ENCODE data around the gene NUP210L.
A peak's percentile ranks its signal among the peaks of the same experiment; 100 is the strongest.

DNA sequence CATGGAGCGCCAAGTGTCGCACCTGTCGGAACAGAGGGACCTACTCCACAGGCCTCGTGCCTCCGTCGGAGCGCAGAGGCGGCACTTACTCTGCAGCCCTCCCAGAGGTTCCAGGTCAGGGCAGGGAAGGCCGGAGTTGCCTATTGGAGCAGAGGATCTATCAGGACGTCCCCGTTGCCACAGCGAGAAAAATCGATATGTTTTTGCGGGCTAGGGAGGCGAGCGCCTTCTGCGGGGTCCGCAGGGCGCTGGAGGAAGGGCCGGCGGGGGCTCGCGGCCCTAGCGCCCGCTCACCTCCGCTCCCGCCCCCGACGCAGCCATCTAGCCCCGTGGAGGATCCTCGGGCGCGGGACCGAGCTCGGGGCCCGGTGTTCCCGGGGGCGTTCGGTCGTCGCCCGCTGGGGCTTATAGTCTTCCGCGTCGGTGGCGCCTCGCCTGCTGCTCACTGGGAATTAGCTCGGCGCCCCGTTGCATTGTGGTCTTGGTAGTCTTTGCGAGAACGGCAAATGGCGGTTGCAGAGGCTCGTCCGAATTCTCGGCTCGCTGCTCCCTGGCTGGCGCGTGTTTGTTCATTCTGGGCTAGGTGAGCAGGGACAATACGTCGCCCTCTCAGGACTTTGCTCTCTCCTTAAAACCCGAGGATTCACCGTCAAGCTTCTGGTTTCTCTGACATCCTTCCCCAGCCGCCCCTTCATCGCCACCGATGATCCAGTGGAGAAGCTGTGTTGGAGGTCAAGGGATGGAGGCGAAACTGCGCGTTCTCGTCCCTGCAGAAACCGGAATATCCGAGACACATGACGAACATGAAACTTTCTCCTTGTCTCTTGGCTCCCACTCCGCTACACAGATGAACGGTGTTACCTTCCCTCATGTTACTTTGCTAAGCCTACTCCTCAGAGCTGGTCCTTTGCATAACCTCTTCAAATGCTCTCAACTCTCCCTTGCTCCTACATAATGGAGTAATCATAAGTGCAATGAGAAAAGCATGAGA lies 177.3 kb downstream of the NUP210L start, which contains the start of gene JTB:
- TF ChIP-seq POLR2AphosphoS5 (IDR thresholded peaks at IDR 0.05): peak; percentile 82 to 96 (median 95)
- TF ChIP-seq, protein P1, sequence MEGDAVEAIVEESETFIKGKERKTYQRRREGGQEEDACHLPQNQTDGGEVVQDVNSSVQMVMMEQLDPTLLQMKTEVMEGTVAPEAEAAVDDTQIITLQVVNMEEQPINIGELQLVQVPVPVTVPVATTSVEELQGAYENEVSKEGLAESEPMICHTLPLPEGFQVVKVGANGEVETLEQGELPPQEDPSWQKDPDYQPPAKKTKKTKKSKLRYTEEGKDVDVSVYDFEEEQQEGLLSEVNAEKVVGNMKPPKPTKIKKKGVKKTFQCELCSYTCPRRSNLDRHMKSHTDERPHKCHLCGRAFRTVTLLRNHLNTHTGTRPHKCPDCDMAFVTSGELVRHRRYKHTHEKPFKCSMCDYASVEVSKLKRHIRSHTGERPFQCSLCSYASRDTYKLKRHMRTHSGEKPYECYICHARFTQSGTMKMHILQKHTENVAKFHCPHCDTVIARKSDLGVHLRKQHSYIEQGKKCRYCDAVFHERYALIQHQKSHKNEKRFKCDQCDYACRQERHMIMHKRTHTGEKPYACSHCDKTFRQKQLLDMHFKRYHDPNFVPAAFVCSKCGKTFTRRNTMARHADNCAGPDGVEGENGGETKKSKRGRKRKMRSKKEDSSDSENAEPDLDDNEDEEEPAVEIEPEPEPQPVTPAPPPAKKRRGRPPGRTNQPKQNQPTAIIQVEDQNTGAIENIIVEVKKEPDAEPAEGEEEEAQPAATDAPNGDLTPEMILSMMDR (IDR thresholded peaks at IDR 0.05): no peak

All from sigmoid colon (tissue), 4 donors.